ENCODE measurements around the gene SLC13A3.

The SLC13A3 gene

GRCh38 chr20:46520976-46521579 is 130.2 kb downstream of the SLC13A3 start:
- no peaks in the 10 kb centered on the region for H3K27me3 ChIP-seq
- no peak overlapping the region for H3K4me2 ChIP-seq
- H3K27ac ChIP-seq, result no peak overlapping the region
- TF ChIP-seq Cebpa-rat (IDR thresholded peaks at IDR 0.05), result no peak
- H4K20me1 ChIP-seq, result no peaks in the 10 kb centered on the region
- no peaks in the 10 kb centered on the region for H3K9me3 ChIP-seq
- no peak overlapping the region for H3K9ac ChIP-seq
- H3K36me3 ChIP-seq, result no peaks in the 10 kb centered on the region
- no peak overlapping the region for H3K4me3 ChIP-seq
- H3K4me1 ChIP-seq, result no peaks in the 10 kb centered on the region

GRCh38 chr20:46520540-46520939 is 130.7 kb downstream of the SLC13A3 start:
- Histone ChIP-seq H3K9ac (no peak overlapping the region), H3K27ac (no peak overlapping the region), H3K4me2 (no peak overlapping the region), H3K9me3 (no peaks in the 10 kb centered on the region), H3K4me1 (no peaks in the 10 kb centered on the region), H3K4me3 (no peak overlapping the region), H3K27me3 (no peaks in the 10 kb centered on the region), H4K20me1 (no peaks in the 10 kb centered on the region), H3K36me3 (no peaks in the 10 kb centered on the region)
- no peak for TF ChIP-seq Cebpa-rat (IDR thresholded peaks at IDR 0.05)

- no peaks in the 10 kb centered on the region for H3K36me3 ChIP-seq
- H3K4me3 ChIP-seq, result no peak overlapping the region
- H3K4me1 ChIP-seq, result no peaks in the 10 kb centered on the region
- H3K27ac ChIP-seq, result no peak overlapping the region
- no peaks in the 10 kb centered on the region for H3K9me3 ChIP-seq
- H3K27me3 ChIP-seq, result no peaks in the 10 kb centered on the region
- no peak overlapping the region for H3K4me2 ChIP-seq
- no peaks in the 10 kb centered on the region for H4K20me1 ChIP-seq
- H3K9ac ChIP-seq, result no peak overlapping the region
- TF ChIP-seq Cebpa-rat (IDR thresholded peaks at IDR 0.05), result no peak
Measured at GRCh38 chr20:46519471-46520068, 131.7 kb downstream of the SLC13A3 start.

- TF ChIP-seq Cebpa-rat (IDR thresholded peaks at IDR 0.05), result no peak
- H3K27me3 ChIP-seq, result peaks cover 9% of the 10 kb centered on the region; the same call in 1 of the 2 replicates
- peaks cover 7% of the 10 kb centered on the region; the same call in 1 of the 2 replicates for H3K9me3 ChIP-seq
- no peak within 1 kb of the TSS for H3K4me2 ChIP-seq
- no peak within 1 kb of the TSS for H3K27ac ChIP-seq
- H4K20me1 ChIP-seq, result no peaks in the 10 kb centered on the region
- H3K36me3 ChIP-seq, result no peaks in the 10 kb centered on the region
- no peak within 1 kb of the TSS for H3K9ac ChIP-seq
- no peak within 1 kb of the TSS for H3K4me3 ChIP-seq
- peaks cover 6% of the 10 kb centered on the region for H3K4me1 ChIP-seq
Measured at GRCh38 chr20:46512943-46513844, 138.1 kb downstream of the SLC13A3 start, which contains the start of gene ZNF334. ZNF334 (minus strand) TSS chr20:46513559; CDS start chr20:46512102, 1,457 bp downstream.

GRCh38 chr20:46509523-46509922 is 141.7 kb downstream of the SLC13A3 start:
- Histone ChIP-seq H3K4me3 (no peak overlapping the region), H3K9me3 (peaks cover 7% of the 10 kb centered on the region; the same call in 1 of the 2 replicates), H4K20me1 (no peaks in the 10 kb centered on the region), H3K36me3 (no peaks in the 10 kb centered on the region), H3K27me3 (peaks cover 9% of the 10 kb centered on the region; the same call in 1 of the 2 replicates), H3K4me2 (peak overlapping the region; percentile 3; the same call in 1 of the 2 replicates), H3K4me1 (peaks cover 10% of the 10 kb centered on the region), H3K9ac (no peak overlapping the region), H3K27ac (no peak overlapping the region)
- TF ChIP-seq Cebpa-rat (IDR thresholded peaks at IDR 0.05), result peak; percentile 20; the same call in 1 of the 2 replicates
